Keratinocyte (primary cell): ENCODE results near the gene IQCF5. TPM values are rescaled to one million over a fixed set of nuclear protein-coding genes. Genes with fewer than 3 reads are reported as not detected.

Source experiments
- DNase-seq: peaks from one replicate; pipeline ENCODE4 v3.0.0-alpha.2; 2011; ENCODE audit warnings: low read depth, missing footprints, low spot score
- FAIRE-seq: peaks from 2 replicates; lab custom pipeline; 2011; peaks lifted over from hg19 to GRCh38; lab: Jason Lieb, UNC
- H2AFZ ChIP-seq: 2 replicates; pipeline ENCODE4 v1.6.0; 2012; ENCODE audit warnings: low read length, control low read depth, inconsistent platforms; ENCODE audit not compliant: control insufficient read depth
- H3K27ac ChIP-seq: 2 replicates; pipeline ENCODE4 v1.5.1; 2011; ENCODE audit warnings: low read length; ENCODE audit not compliant: control insufficient read depth, insufficient read depth
- H3K27me3 ChIP-seq: 3 replicates; pipeline ENCODE4 v1.6.0; 2011; ENCODE audit warnings: low read length; ENCODE audit not compliant: control insufficient read depth, insufficient read depth; ENCODE audit errors: extremely low read depth
- H3K36me3 ChIP-seq, 2 experiments: 2 replicates in 1 of 2; 3 replicates in 1 of 2; pipeline ENCODE4 v1.5.1; 2011; ENCODE audit warnings: low read length in 2 of 2, mild to moderate bottlenecking in 1 of 2; ENCODE audit not compliant: control insufficient read depth in 2 of 2, insufficient read depth in 2 of 2; ENCODE audit errors: extremely low read depth in 1 of 2
- H3K4me1 ChIP-seq: 3 replicates; pipeline ENCODE4 v1.5.1; 2011; ENCODE audit warnings: low read length; ENCODE audit not compliant: control insufficient read depth, insufficient read depth; ENCODE audit errors: extremely low read depth
- H3K4me2 ChIP-seq: 3 replicates; pipeline ENCODE4 v1.6.0; 2011; ENCODE audit warnings: low read depth, low read length; ENCODE audit not compliant: control insufficient read depth, insufficient read depth; ENCODE audit errors: extremely low read depth
- H3K4me3 ChIP-seq, 3 experiments: fragments of 200-600 bp in 1 of 3; sonication (generic) in 1 of 3; 2 replicates in 2 of 3; 3 replicates in 1 of 3; pipeline ENCODE4 v1.5.1; 2011 to 2016; ENCODE audit warnings: low read length in 3 of 3, mild to moderate bottlenecking in 3 of 3, control low read depth in 2 of 3, inconsistent platforms in 1 of 3, low read depth in 1 of 3, mixed read lengths in 1 of 3, mixed run types in 1 of 3, moderate library complexity in 1 of 3; ENCODE audit not compliant: control insufficient read depth in 2 of 3, insufficient read depth in 2 of 3; ENCODE audit errors: extremely low read depth in 1 of 3
- H3K79me2 ChIP-seq: 2 replicates; pipeline ENCODE4 v1.6.0; 2012; ENCODE audit warnings: low read length; ENCODE audit not compliant: control insufficient read depth, insufficient read depth
- H3K9ac ChIP-seq: 3 replicates; pipeline ENCODE4 v1.6.0; 2011; ENCODE audit warnings: low read length; ENCODE audit not compliant: control insufficient read depth, insufficient read depth; ENCODE audit errors: extremely low read depth
- H3K9me1 ChIP-seq: 3 replicates; pipeline ENCODE4 v1.6.0; 2011; ENCODE audit warnings: low read length; ENCODE audit not compliant: control insufficient read depth, insufficient read depth; ENCODE audit errors: extremely low read depth
- H3K9me3 ChIP-seq: 2 replicates; pipeline ENCODE4 v1.5.1; 2012; ENCODE audit warnings: low read depth, low read length; ENCODE audit not compliant: control insufficient read depth
- H4K20me1 ChIP-seq: 3 replicates; pipeline ENCODE4 v1.6.0; 2011; ENCODE audit warnings: low read length; ENCODE audit not compliant: control insufficient read depth, insufficient read depth; ENCODE audit errors: extremely low read depth
- EZH2 ChIP-seq: IDR thresholded peaks from one replicate; pipeline ENCODE4 v1.6.1; 2012; ENCODE audit warnings: inconsistent platforms, mild to moderate bottlenecking, low read length, moderate library complexity
- dilution Hi-C: fragments of 300-500 bp; cut with MboI; formaldehyde crosslinking; loops from one replicate; pipeline ENCODE4 v1.7.0; 2020; ENCODE audit warnings: low sequenced_read_pairs; ENCODE audit not compliant: extremely low pct_ligation_motif_present
- polyA plus RNA-seq, 5 experiments: library from polyadenylated mRNA; depleted of rRNA in 3 of 5; stranded (reverse) in 3 of 5; stranded (forward) in 1 of 5; unstranded in 1 of 5; fragments of >200 nt; gene quantifications; 1 replicate in 1 of 5; 2 replicates in 3 of 5; 3 replicates in 1 of 5; pipeline versions ENCODE4 v1.2.1 to v1.2.3, GENCODE V29; 2011 to 2012; ENCODE audit warnings: missing spikeins in 2 of 5, low read depth in 1 of 5, low replicate concordance in 1 of 5
- TF ChIP-seq, protein P1 (sequence below), 3 experiments: IDR thresholded peaks in 1 of 3; conservative IDR thresholded peaks in 1 of 3; optimal IDR thresholded peaks in 1 of 3; 2 replicates in 2 of 3; 3 replicates in 1 of 3; pipeline versions ENCODE3 to v1.5.1; 2011; ENCODE audit warnings: low read length in 3 of 3, mild to moderate bottlenecking in 3 of 3, moderate library complexity in 2 of 3, control low read depth in 1 of 3, inconsistent platforms in 1 of 3; ENCODE audit not compliant: insufficient read depth in 2 of 3; ENCODE audit errors: extremely low read depth in 1 of 3

IQCF5 gene
- polyA plus RNA-seq, 1 donor (not counting 4 experiments of a cell fraction or from before 2014, with no cell fraction given): not detected

DNA sequence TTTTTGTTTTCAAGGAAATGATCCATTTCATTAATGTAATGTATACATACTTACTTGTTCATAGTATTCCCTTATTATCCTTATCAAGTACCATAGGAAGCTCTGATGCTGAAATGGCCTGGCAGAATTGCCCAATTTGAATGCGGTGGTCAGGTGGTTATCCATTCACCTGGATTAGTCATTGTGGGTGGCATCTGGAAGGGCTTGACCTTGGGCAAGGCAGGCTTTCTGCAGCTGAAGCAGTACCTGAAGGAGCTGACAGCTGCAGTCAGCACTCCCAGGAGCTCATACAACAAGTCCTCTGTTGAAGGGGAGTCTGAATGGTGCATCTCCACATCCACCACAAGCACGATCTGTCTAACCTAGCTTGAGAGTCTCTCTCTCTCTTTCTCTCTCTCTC lies 12.2 kb upstream of the IQCF5 start:
- H3K36me3 ChIP-seq: no peaks in the 10 kb centered on the region
- DNase-seq (no peak), FAIRE-seq (no peak)
- H3K27ac ChIP-seq: no peak overlapping the region
- H4K20me1 ChIP-seq: no peaks in the 10 kb centered on the region
- peaks cover 8% of the 10 kb centered on the region for H3K27me3 ChIP-seq
- no peaks in the 10 kb centered on the region for H3K9me3 ChIP-seq
- no peak overlapping the region for H3K4me3 ChIP-seq
- no peaks in the 10 kb centered on the region for H3K4me1 ChIP-seq
- H3K9me1 ChIP-seq: no peaks in the 10 kb centered on the region
- no peak overlapping the region for H3K4me2 ChIP-seq
- dilution Hi-C loops: no loop called here
- TF ChIP-seq EZH2: no peak
- TF ChIP-seq, protein P1, sequence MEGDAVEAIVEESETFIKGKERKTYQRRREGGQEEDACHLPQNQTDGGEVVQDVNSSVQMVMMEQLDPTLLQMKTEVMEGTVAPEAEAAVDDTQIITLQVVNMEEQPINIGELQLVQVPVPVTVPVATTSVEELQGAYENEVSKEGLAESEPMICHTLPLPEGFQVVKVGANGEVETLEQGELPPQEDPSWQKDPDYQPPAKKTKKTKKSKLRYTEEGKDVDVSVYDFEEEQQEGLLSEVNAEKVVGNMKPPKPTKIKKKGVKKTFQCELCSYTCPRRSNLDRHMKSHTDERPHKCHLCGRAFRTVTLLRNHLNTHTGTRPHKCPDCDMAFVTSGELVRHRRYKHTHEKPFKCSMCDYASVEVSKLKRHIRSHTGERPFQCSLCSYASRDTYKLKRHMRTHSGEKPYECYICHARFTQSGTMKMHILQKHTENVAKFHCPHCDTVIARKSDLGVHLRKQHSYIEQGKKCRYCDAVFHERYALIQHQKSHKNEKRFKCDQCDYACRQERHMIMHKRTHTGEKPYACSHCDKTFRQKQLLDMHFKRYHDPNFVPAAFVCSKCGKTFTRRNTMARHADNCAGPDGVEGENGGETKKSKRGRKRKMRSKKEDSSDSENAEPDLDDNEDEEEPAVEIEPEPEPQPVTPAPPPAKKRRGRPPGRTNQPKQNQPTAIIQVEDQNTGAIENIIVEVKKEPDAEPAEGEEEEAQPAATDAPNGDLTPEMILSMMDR (optimal IDR thresholded peaks at IDR 0.05 in 1 of 3, IDR thresholded peaks at IDR 0.05 in 1 of 3, conservative IDR thresholded peaks at IDR 0.05 in 1 of 3; ENCODE audit: extremely low read depth in 1 of 3, insufficient read depth in 2 of 3, low read length in 3 of 3): no peak
- H2AFZ ChIP-seq: no peak overlapping the region
- H3K79me2 ChIP-seq: no peaks in the 10 kb centered on the region
- H3K9ac ChIP-seq: no peak overlapping the region

DNA sequence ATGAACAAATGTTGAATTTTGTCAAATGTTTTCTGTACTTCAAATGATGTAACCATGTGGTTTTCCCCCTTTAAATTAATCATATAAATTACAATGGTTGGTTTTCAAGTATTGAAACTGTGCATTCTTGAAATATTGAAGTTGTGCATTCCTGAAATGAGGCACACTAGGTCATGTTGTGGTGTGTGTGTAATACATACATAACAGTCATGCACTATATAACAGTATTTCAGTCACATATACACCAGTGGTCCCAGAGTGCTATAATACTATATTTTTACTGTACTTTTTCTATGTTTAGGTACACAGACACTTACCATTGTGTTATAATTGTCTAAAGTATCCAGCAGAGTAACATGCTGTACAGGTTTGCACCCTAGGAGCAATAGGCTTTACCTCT lies 11.0 kb upstream of the IQCF5 start:
- Histone ChIP-seq H3K4me3 (no peak overlapping the region), H3K4me1 (no peaks in the 10 kb centered on the region), H4K20me1 (no peaks in the 10 kb centered on the region), H2AFZ (no peak overlapping the region), H3K79me2 (no peaks in the 10 kb centered on the region), H3K36me3 (no peaks in the 10 kb centered on the region), H3K27me3 (peaks cover 6% of the 10 kb centered on the region), H3K9me1 (no peaks in the 10 kb centered on the region), H3K4me2 (no peak overlapping the region), H3K9ac (no peak overlapping the region), H3K27ac (no peak overlapping the region), H3K9me3 (no peaks in the 10 kb centered on the region)
- TF ChIP-seq, protein P1 (optimal IDR thresholded peaks at IDR 0.05 in 1 of 3, IDR thresholded peaks at IDR 0.05 in 1 of 3, conservative IDR thresholded peaks at IDR 0.05 in 1 of 3; ENCODE audit: extremely low read depth in 1 of 3, insufficient read depth in 2 of 3, low read length in 3 of 3): no peak
- TF ChIP-seq EZH2: no peak
- DNase-seq (no peak), FAIRE-seq (no peak)
- dilution Hi-C loops: no loop called here
